Dendritic cell treated with granulocyte-macrophage colony-stimulating factor and Interleukin-4, amounts not matched to agents 40 ng/mL and 50 ng/mL, for 4 days (primary cell): ENCODE measurements around the gene AZGP1.
"Not testable (repeated sequence)": the region's sequence is repeated elsewhere in the genome, so short reads cannot be mapped to it uniquely, and the experiment has no call there.

Experiments
- H3K27ac Mint-ChIP-seq: one replicate; pipeline ENCODE4 v1.8.0; 2022; ENCODE audit warnings: mild to moderate bottlenecking, mixed read lengths
- H3K27me3 Mint-ChIP-seq: one replicate; pipeline ENCODE4 v1.8.0; 2022; ENCODE audit warnings: mild to moderate bottlenecking, mixed read lengths
- H3K36me3 Mint-ChIP-seq: one replicate; pipeline ENCODE4 v1.8.0; 2022; ENCODE audit warnings: low read depth, mixed read lengths
- H3K4me1 Mint-ChIP-seq: one replicate; pipeline ENCODE4 v1.8.0; 2022; ENCODE audit warnings: low read depth, mixed read lengths
- H3K4me3 Mint-ChIP-seq: one replicate; pipeline ENCODE4 v1.8.0; 2022; ENCODE audit warnings: mild to moderate bottlenecking, moderate library complexity, mixed read lengths
- H3K9me3 Mint-ChIP-seq: one replicate; pipeline ENCODE4 v1.8.0; 2022; ENCODE audit warnings: mixed read lengths
- intact Hi-C: fragments of 100-400 bp; cut with micrococcal nuclease; formaldehyde crosslinking; loops from one replicate; pipeline ENCODE4 v1.15.0; 2022

Gene AZGP1

GRCh38 chr7:99953649-99954048 lies 22.2 kb downstream of the AZGP1 start:
- no peak overlapping the region for H3K4me3 Mint-ChIP-seq
- H3K9me3 Mint-ChIP-seq: no peaks in the 10 kb centered on the region
- H3K4me1 Mint-ChIP-seq: peaks cover 30% of the 10 kb centered on the region
- no peak overlapping the region for H3K27ac Mint-ChIP-seq
- peaks cover 3% of the 10 kb centered on the region for H3K27me3 Mint-ChIP-seq
- intact Hi-C loops: no loop called here
- no peaks in the 10 kb centered on the region for H3K36me3 Mint-ChIP-seq

DNA sequence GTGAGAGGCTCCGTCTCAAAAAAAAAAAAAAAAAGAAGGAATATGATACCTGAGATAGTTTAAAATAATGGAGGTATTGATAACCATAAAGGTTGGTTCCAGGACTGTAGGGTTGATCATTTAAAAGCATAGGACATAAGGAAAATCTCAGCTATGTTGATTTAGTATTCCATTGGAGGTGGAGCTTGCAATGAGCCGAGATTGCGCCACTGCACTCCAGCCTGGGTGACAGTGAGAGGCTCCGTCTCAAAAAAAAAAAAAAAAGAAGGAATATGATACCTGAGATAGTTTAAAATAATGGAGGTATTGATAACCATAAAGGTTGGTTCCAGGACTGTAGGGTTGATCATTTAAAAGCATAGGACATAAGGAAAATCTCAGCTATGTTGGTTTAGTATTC lies 23.2 kb downstream of the AZGP1 start:
- H3K36me3 Mint-ChIP-seq, H3K4me3 Mint-ChIP-seq, H3K27me3 Mint-ChIP-seq, H3K9me3 Mint-ChIP-seq, H3K27ac Mint-ChIP-seq, intact Hi-C loops: not testable (repeated sequence)
- peaks cover 33% of the 10 kb centered on the region for H3K4me1 Mint-ChIP-seq

DNA sequence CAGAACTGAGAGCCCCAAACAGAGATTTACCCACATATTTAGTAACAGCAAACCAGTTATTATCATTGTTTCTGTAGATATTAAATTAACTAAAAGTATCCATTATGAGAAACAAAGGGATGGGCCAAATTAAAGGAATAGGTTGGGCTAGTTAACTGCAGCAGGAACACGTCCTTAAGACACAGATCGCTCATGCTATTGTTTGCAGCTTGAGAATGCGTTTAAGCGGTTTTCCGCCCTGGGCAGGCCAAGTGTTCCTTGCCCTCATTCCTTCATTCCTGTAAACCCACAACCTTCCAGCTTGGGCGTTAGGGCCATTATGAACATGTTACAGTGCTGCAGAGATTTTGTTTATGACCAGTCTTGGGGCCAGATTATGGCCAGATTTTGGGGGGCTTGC lies 25.0 kb downstream of the AZGP1 start:
- H3K9me3 Mint-ChIP-seq, H3K27me3 Mint-ChIP-seq, H3K4me3 Mint-ChIP-seq, intact Hi-C loops, H3K27ac Mint-ChIP-seq, H3K36me3 Mint-ChIP-seq: not testable (repeated sequence)
- H3K4me1 Mint-ChIP-seq: peaks cover 38% of the 10 kb centered on the region

GRCh38 chr7:99949645-99950228 lies 26.1 kb downstream of the AZGP1 start:
- Mint-ChIP-seq H3K9me3 (no peaks in the 10 kb centered on the region), H3K27ac (no peak overlapping the region)
- intact Hi-C loops: no loop called here

DNA sequence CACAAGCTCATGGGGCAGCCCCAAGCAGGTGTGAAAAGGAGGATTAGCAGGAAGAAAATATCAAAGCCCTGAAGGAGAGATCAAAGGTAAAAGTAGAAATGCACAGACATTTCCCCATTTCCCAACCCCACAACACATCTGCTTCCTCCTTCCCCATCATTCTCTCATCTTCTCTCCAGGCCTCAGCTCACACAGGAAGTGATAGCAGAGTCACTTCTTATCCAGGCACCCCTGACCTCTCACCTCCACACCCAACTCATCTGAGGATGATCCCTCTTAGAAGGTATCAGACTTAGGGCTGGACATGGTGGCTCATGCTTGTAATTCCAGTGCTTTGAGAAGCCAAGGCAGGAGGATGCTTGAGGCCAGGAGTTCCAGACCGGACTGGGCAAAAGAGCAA lies 28.2 kb downstream of the AZGP1 start:
- no peak overlapping the region for H3K4me3 Mint-ChIP-seq
- H3K27ac Mint-ChIP-seq: no peak overlapping the region
- intact Hi-C loops: no loop called here
- H3K9me3 Mint-ChIP-seq: no peaks in the 10 kb centered on the region
- peaks cover 20% of the 10 kb centered on the region for H3K4me1 Mint-ChIP-seq
- no peaks in the 10 kb centered on the region for H3K36me3 Mint-ChIP-seq
- peaks cover 9% of the 10 kb centered on the region for H3K27me3 Mint-ChIP-seq

More at GRCh38 chr7:99949645-99950228, 26.1 kb downstream of the AZGP1 start:
- H3K36me3 Mint-ChIP-seq: no peaks in the 10 kb centered on the region
- H3K4me3 Mint-ChIP-seq: no peak overlapping the region
- H3K4me1 Mint-ChIP-seq: peaks cover 33% of the 10 kb centered on the region
- H3K27me3 Mint-ChIP-seq: peaks cover under 1% of the 10 kb centered on the region

DNA sequence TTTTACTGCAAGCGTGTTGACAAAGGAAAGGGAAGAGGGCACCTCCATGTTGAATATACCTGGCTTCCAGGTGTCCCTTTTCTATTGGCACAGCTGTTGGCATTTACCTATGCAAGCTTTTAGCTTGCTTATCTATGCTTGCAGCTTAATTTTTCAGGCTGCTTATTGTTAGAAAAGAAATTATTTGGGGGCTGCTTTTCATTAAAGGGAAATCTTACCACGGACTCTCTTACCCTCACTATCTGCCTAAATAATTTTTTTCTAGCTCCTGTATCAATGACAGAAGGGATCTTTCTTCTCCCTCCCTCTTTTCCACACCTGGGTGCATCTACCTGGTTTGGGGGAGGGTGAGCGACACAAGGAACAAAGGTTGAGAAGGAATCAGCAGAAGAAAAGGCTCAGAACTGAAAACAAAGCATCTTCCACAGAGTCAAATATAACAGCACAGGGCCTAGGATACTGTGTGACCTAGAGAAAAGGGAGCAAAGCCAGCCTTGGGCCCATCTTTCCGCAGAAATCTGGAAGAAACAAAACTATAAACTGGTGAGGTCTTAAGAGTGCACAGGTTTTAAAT lies 31.2 kb downstream of the AZGP1 start:
- Mint-ChIP-seq H3K27me3 (peaks cover 21% of the 10 kb centered on the region), H3K36me3 (no peaks in the 10 kb centered on the region), H3K27ac (no peak overlapping the region), H3K4me1 (peaks cover 15% of the 10 kb centered on the region), H3K9me3 (peaks cover under 1% of the 10 kb centered on the region), H3K4me3 (no peak overlapping the region)
- intact Hi-C loops: no loop called here

- H3K36me3 Mint-ChIP-seq: no peaks in the 10 kb centered on the region
- no peak overlapping the region for H3K27ac Mint-ChIP-seq
- no peak overlapping the region for H3K4me3 Mint-ChIP-seq
- H3K4me1 Mint-ChIP-seq: peaks cover 13% of the 10 kb centered on the region
- peaks cover 25% of the 10 kb centered on the region for H3K27me3 Mint-ChIP-seq
- intact Hi-C loops: no loop called here
- peaks cover 8% of the 10 kb centered on the region for H3K9me3 Mint-ChIP-seq
Measured at GRCh38 chr7:99943641-99944496, 32.0 kb downstream of the AZGP1 start.

- intact Hi-C loops: no loop called here
- Mint-ChIP-seq H3K36me3 (no peaks in the 10 kb centered on the region), H3K27me3 (peaks cover 31% of the 10 kb centered on the region), H3K27ac (no peak overlapping the region), H3K9me3 (peaks cover 20% of the 10 kb centered on the region), H3K4me3 (no peak overlapping the region), H3K4me1 (no peaks in the 10 kb centered on the region)
Measured at GRCh38 chr7:99938296-99938695, 37.5 kb downstream of the AZGP1 start.

- H3K4me3 Mint-ChIP-seq, H3K36me3 Mint-ChIP-seq, H3K27ac Mint-ChIP-seq, intact Hi-C loops, H3K4me1 Mint-ChIP-seq: not testable (repeated sequence)
- Mint-ChIP-seq H3K27me3 (peaks cover 17% of the 10 kb centered on the region), H3K9me3 (peaks cover 20% of the 10 kb centered on the region)
Measured at GRCh38 chr7:99935009-99935408, 40.8 kb downstream of the AZGP1 start.

DNA sequence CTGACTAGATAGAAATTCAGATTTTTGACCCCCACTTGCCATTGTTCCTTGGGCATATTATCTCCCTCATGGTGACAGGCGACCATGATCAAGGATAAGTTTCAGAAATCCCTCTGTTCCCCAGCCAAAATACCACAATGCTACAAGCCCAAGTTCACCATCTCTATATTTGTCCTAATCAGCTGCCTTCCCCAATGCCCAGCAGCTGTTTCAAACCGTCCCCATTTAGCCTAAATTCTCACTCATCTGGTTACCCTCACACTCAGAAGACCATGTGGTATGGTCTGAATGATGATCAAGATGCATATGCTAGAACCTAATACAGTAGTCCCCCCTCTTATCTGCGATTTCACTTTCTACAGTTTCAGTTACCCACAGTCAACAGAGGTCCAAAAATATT lies 45.5 kb downstream of the AZGP1 start:
- Mint-ChIP-seq H3K4me3 (no peak overlapping the region), H3K27me3 (peaks cover 43% of the 10 kb centered on the region), H3K4me1 (peaks cover 17% of the 10 kb centered on the region), H3K27ac (no peak overlapping the region), H3K36me3 (no peaks in the 10 kb centered on the region), H3K9me3 (no peaks in the 10 kb centered on the region)
- intact Hi-C loops: no loop called here

DNA sequence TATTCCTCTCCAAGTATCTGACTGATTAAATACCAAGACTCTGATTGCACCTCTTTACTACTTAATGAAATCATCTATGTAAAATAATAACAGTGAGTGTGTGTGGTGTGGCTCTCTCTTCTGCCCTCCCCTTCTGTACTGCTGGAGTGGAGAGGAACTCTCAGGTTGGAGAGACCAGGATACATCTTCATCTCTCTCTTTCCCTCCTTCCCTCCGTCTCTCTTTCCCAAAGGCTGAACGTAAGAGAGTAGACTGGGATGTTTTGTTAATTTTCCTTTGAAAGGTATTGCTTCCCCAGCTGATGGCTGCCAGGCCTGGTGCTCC lies 46.1 kb downstream of the AZGP1 start:
- H3K27me3 Mint-ChIP-seq: peaks cover 41% of the 10 kb centered on the region
- H3K9me3 Mint-ChIP-seq: no peaks in the 10 kb centered on the region
- H3K27ac Mint-ChIP-seq: peak overlapping the region; percentile 66
- H3K4me1 Mint-ChIP-seq: peaks cover 17% of the 10 kb centered on the region
- H3K4me3 Mint-ChIP-seq: no peak overlapping the region
- no peaks in the 10 kb centered on the region for H3K36me3 Mint-ChIP-seq
- intact Hi-C loops: no loop called here

DNA sequence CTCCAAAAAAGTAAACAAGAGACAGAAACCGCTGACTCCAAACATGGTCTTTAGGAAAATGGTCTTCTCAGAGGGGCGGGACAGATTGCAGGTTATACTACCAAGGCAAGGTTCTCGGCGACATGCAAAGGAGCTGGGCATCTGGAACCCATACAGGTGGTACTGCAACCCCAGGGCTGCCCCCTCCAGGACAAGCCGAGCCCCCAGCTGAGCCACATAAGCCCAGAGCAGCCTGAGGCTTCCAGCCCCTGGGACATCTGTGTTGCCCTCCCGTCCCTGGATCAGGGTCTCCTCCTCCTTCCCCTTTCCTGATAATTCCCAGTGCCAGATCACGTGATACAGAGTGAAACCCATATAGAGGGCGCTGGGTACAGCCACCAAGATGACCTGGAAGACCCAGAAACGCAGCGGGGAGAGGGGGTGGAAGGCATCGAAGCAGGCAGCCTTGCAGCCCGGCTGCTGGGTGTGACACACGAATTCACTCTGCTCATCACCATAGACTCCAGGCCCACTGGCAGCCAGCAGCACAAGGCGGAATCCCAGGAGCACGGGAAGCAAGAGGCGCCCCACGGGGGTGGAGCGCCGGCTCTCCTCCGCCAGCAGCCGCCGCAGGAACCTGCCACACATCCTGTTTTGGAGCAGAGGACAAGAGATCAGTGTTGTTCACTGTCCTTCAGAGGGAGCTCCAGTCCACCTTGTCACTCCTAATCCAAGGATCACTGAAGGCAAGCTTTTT lies 46.7 kb downstream of the AZGP1 start, which contains the start of gene GJC3:
TSS of gene GJC3 (minus strand) at position 627 of the 736 bp plus-strand sequence. CDS start at position 627, 0 bp downstream.
- H3K4me1 Mint-ChIP-seq: peaks cover 17% of the 10 kb centered on the region
- H3K4me3 Mint-ChIP-seq: peak within 1 kb of the TSS; percentile 72
- intact Hi-C loops: no loop called here
- H3K27me3 Mint-ChIP-seq: peaks cover 40% of the 10 kb centered on the region
- H3K36me3 Mint-ChIP-seq: no peaks in the 10 kb centered on the region
- H3K27ac Mint-ChIP-seq: peak within 1 kb of the TSS; percentile 66
- H3K9me3 Mint-ChIP-seq: no peaks in the 10 kb centered on the region

GRCh38 chr7:99928188-99928587 lies 47.6 kb downstream of the AZGP1 start:
- Mint-ChIP-seq H3K36me3 (no peaks in the 10 kb centered on the region), H3K27ac (no peak overlapping the region), H3K4me1 (peaks cover 17% of the 10 kb centered on the region), H3K9me3 (no peaks in the 10 kb centered on the region), H3K4me3 (no peak overlapping the region), H3K27me3 (peaks cover 40% of the 10 kb centered on the region)
- intact Hi-C loops: no loop called here

GRCh38 chr7:99927536-99927935 lies 48.3 kb downstream of the AZGP1 start:
- Mint-ChIP-seq H3K27ac (no peak overlapping the region), H3K4me3 (no peak overlapping the region), H3K27me3 (peaks cover 41% of the 10 kb centered on the region), H3K36me3 (no peaks in the 10 kb centered on the region), H3K9me3 (no peaks in the 10 kb centered on the region), H3K4me1 (peaks cover 17% of the 10 kb centered on the region)
- intact Hi-C loops: no loop called here
